Lung (tissue), 12 donors: ENCODE measurements around the gene MOCOS. TPM values are rescaled to one million over a fixed set of nuclear protein-coding genes. Genes with fewer than 3 reads are reported as not detected.

Experiments used
- ATAC-seq: fragments of 200-7000 bp; cut with Tn5 transposase; one replicate; pipeline ENCODE4 v1.9.1; 2020; ENCODE audit warnings: moderate number of reproducible peaks; ENCODE audit not compliant: insufficient read depth, low FRiP score
- DNase-seq, 3 donors: peaks; one replicate each; pipeline ENCODE4 v3.0.0-alpha.2; 2013 to 2017
- H3K27ac ChIP-seq, 2 donors: one replicate each; pipeline ENCODE4 v1.5.1; 2013; ENCODE audit warnings: mild to moderate bottlenecking in 2 of 2, moderate library complexity in 2 of 2, control low read depth in 1 of 2, inconsistent platforms in 1 of 2, low read depth in 1 of 2, low read length in 1 of 2
- H3K27me3 ChIP-seq, 3 donors: one replicate each; pipeline ENCODE4 v1.5.1; 2013; ENCODE audit warnings: low read length in 2 of 3; ENCODE audit not compliant: control insufficient read depth in 3 of 3, insufficient read depth in 3 of 3
- H3K36me3 ChIP-seq, 4 donors: one replicate each; pipeline ENCODE4 v1.5.1; 2013; ENCODE audit warnings: low read length in 4 of 4, mild to moderate bottlenecking in 1 of 4, moderate library complexity in 1 of 4; ENCODE audit not compliant: control insufficient read depth in 4 of 4, insufficient read depth in 4 of 4
- H3K4me1 ChIP-seq, 5 donors: one replicate each; pipeline ENCODE4 v1.5.1; 2013; ENCODE audit warnings: low read length in 5 of 5, mild to moderate bottlenecking in 2 of 5, moderate library complexity in 1 of 5; ENCODE audit not compliant: control insufficient read depth in 5 of 5, insufficient read depth in 5 of 5
- H3K4me3 ChIP-seq: one replicate; pipeline ENCODE4 v1.5.1; 2013; ENCODE audit warnings: mild to moderate bottlenecking, control low read depth, moderate library complexity
- H3K9ac ChIP-seq, 2 donors: one replicate each; pipeline ENCODE4 v1.5.1; 2013; ENCODE audit warnings: low read length in 2 of 2, control low read depth in 1 of 2; ENCODE audit not compliant: insufficient read depth in 1 of 2
- H3K9me3 ChIP-seq, 4 donors: one replicate each; pipeline ENCODE4 v1.5.1; 2013; ENCODE audit warnings: low read length in 3 of 4, mild to moderate bottlenecking in 1 of 4, moderate library complexity in 1 of 4; ENCODE audit not compliant: control insufficient read depth in 4 of 4, insufficient read depth in 3 of 4
- WGBS, 2 donors: extraction: QIAGEN DNeasy Blood & Tissue Kit; methylation state at CpG; one replicate each; pipeline ENCODE4 v1.1.7; 2013; 5-methylcytosine and 5-hydroxymethylcytosine counted together
- polyA plus RNA-seq, 2 donors: library from polyadenylated mRNA; stranded (reverse); fragments of 200-250 nt; gene quantifications; one replicate each; pipeline ENCODE4 v1.2.1, GENCODE V29; 2013
- total RNA-seq, 2 donors: library from RNA; depleted of rRNA in 1 of 2; stranded (reverse); fragments of >200 nt in 1 of 2; gene quantifications; one replicate each; pipeline ENCODE4 v1.2.1, GENCODE V29; 2014 to 2021
- TF ChIP-seq, protein P1 (sequence below): IDR thresholded peaks from 2 replicates; pipeline ENCODE4 v1.5.1; 2012; ENCODE audit warnings: mild to moderate bottlenecking; ENCODE audit errors: control extremely low read depth, extremely low read depth
- donor health status: control.
- donor health status: control.
- donor health status: Bipolar disorder and iron deficiency.
- donor health status: healthy.
- donor health status: DM: yes; HTN: yes; CAD: no.

Gene MOCOS
- total and polyA plus RNA-seq, 4 donors: 0.68 to 4.1 (median 3.2) TPM

GRCh38 chr18:36197511-36198166 lies 10.3 kb downstream of the MOCOS start:
- H3K4me1 ChIP-seq: peaks cover 0 to 1% (median 0%) of the 10 kb centered on the region in 5 donors
- no peak overlapping the region for H3K9ac ChIP-seq
- H3K4me3 ChIP-seq: no peak overlapping the region
- no peaks in the 10 kb centered on the region for H3K27me3 ChIP-seq
- TF ChIP-seq, protein P1, sequence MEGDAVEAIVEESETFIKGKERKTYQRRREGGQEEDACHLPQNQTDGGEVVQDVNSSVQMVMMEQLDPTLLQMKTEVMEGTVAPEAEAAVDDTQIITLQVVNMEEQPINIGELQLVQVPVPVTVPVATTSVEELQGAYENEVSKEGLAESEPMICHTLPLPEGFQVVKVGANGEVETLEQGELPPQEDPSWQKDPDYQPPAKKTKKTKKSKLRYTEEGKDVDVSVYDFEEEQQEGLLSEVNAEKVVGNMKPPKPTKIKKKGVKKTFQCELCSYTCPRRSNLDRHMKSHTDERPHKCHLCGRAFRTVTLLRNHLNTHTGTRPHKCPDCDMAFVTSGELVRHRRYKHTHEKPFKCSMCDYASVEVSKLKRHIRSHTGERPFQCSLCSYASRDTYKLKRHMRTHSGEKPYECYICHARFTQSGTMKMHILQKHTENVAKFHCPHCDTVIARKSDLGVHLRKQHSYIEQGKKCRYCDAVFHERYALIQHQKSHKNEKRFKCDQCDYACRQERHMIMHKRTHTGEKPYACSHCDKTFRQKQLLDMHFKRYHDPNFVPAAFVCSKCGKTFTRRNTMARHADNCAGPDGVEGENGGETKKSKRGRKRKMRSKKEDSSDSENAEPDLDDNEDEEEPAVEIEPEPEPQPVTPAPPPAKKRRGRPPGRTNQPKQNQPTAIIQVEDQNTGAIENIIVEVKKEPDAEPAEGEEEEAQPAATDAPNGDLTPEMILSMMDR: no peak
- DNase-seq (no peak), ATAC-seq (no peak)
- H3K27ac ChIP-seq: no peak overlapping the region
- no peaks in the 10 kb centered on the region for H3K36me3 ChIP-seq
- no peaks in the 10 kb centered on the region for H3K9me3 ChIP-seq

DNA sequence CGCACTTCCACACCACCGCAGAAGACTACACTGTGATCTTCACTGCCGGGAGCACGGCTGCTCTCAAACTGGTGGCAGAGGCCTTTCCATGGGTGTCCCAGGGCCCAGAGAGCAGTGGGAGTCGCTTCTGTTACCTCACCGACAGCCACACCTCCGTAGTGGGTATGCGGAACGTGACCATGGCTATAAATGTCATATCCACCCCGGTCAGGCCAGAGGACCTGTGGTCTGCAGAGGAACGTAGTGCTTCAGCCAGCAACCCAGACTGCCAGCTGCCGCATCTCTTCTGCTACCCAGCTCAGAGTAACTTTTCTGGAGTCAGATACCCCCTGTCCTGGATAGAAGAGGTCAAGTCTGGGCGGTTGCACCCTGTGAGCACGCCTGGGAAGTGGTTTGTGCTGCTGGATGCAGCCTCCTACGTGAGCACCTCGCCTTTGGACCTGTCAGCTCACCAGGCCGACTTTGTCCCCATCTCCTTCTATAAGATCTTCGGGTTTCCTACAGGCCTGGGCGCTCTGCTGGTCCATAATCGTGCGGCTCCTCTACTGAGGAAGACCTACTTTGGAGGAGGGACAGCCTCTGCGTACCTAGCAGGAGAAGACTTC lies 12.5 kb downstream of the MOCOS start:
- no peaks in the 10 kb centered on the region for H3K36me3 ChIP-seq
- no peaks in the 10 kb centered on the region for H3K27me3 ChIP-seq
- TF ChIP-seq, protein P1: no peak
- H3K9me3 ChIP-seq: no peaks in the 10 kb centered on the region
- H3K9ac ChIP-seq: no peak overlapping the region
- H3K4me1 ChIP-seq: no peaks in the 10 kb centered on the region
- no peak overlapping the region for H3K4me3 ChIP-seq
- no peak overlapping the region for H3K27ac ChIP-seq
- no peak for DNase-seq
- WGBS, 2 donors: 88 to 94% methylated on average over 21 to 22 of the region's 22 CpGs
- no peak for ATAC-seq

- ATAC-seq: no peak
Observed at GRCh38 chr18:36200354-36200771, 13.1 kb downstream of the MOCOS start.

More at GRCh38 chr18:36200354-36200771, 13.1 kb downstream of the MOCOS start:
- no peak for DNase-seq
- no peak overlapping the region for H3K9ac ChIP-seq
- TF ChIP-seq, protein P1: no peak
- H3K4me3 ChIP-seq: no peak overlapping the region
- no peaks in the 10 kb centered on the region for H3K9me3 ChIP-seq
- H3K4me1 ChIP-seq: no peaks in the 10 kb centered on the region
- H3K27me3 ChIP-seq: no peaks in the 10 kb centered on the region
- no peak overlapping the region for H3K27ac ChIP-seq
- no peaks in the 10 kb centered on the region for H3K36me3 ChIP-seq
